Mesothelial cell of epicardium (in vitro differentiated cells): ENCODE measurements around the gene NR2F2. TPM values are rescaled to one million over a fixed set of nuclear protein-coding genes. Genes with fewer than 3 reads are reported as not detected.

ENCODE experiments used
- DNase-seq, 2 experiments: peaks; one replicate each; pipeline ENCODE4 v3.0.0; 2021; ENCODE audit warnings: low spot score in 2 of 2; ENCODE audit not compliant: unreplicated experiment in 2 of 2
- H3K27ac Mint-ChIP-seq: 2 replicates; pipeline ENCODE4 v1.8.0; 2021; ENCODE audit warnings: mixed read lengths
- H3K27me3 Mint-ChIP-seq: 2 replicates; pipeline ENCODE4 v1.8.0; 2021; ENCODE audit warnings: low read depth, mixed read lengths
- H3K36me3 Mint-ChIP-seq: 2 replicates; pipeline ENCODE4 v1.8.0; 2021; ENCODE audit warnings: mixed read lengths
- H3K4me1 Mint-ChIP-seq: 2 replicates; pipeline ENCODE4 v1.8.0; 2021; ENCODE audit warnings: mixed read lengths
- H3K4me3 Mint-ChIP-seq: 2 replicates; pipeline ENCODE4 v1.8.0; 2021; ENCODE audit warnings: mild to moderate bottlenecking, moderate library complexity, mixed read lengths
- H3K9me3 Mint-ChIP-seq: 2 replicates; pipeline ENCODE4 v1.8.0; 2021; ENCODE audit warnings: mixed read lengths
- CTCF ChIP-seq: fragments of 200-600 bp; sonication (generic); IDR thresholded peaks from one replicate; pipeline ENCODE4 v1.5.0; 2021; ENCODE audit warnings: antibody characterized with exemption; ENCODE audit not compliant: unreplicated experiment
- total RNA-seq: library from RNA; stranded (reverse); gene quantifications from 3 replicates; pipeline ENCODE4 v1.2.1, GENCODE V29; 2021

The NR2F2 gene
- total RNA-seq, 1 donor from 2014 or later: 128 TPM

- no peak for TF ChIP-seq CTCF
- Mint-ChIP-seq H3K27ac (no peak overlapping the region), H3K9me3 (no peaks in the 10 kb centered on the region), H3K27me3 (peaks cover 98% of the 10 kb centered on the region), H3K4me3 (no peak overlapping the region), H3K4me1 (peaks cover 49% of the 10 kb centered on the region), H3K36me3 (peaks cover 3% of the 10 kb centered on the region)
- DNase-seq: no peak
These were observed 31.7 kb downstream of the NR2F2 start for GRCh38 chr15:96362011-96362754.

GRCh38 chr15:96362755-96363651 is 32.5 kb downstream of the NR2F2 start:
- H3K36me3 Mint-ChIP-seq: peaks cover 3% of the 10 kb centered on the region
- no peak overlapping the region for H3K27ac Mint-ChIP-seq
- TF ChIP-seq CTCF: no peak
- H3K27me3 Mint-ChIP-seq: peaks cover 99% of the 10 kb centered on the region
- peaks cover 48% of the 10 kb centered on the region for H3K4me1 Mint-ChIP-seq
- DNase-seq: no peak
- H3K9me3 Mint-ChIP-seq: no peaks in the 10 kb centered on the region
- no peak overlapping the region for H3K4me3 Mint-ChIP-seq

GRCh38 chr15:96363707-96364106 is 33.2 kb downstream of the NR2F2 start:
- Mint-ChIP-seq H3K36me3 (peaks cover 3% of the 10 kb centered on the region), H3K9me3 (no peaks in the 10 kb centered on the region), H3K4me1 (peaks cover 51% of the 10 kb centered on the region), H3K4me3 (no peak overlapping the region), H3K27me3 (peaks cover 99% of the 10 kb centered on the region), H3K27ac (no peak overlapping the region)
- DNase-seq: no peak
- TF ChIP-seq CTCF: no peak

- Mint-ChIP-seq H3K27me3 (peaks cover 100% of the 10 kb centered on the region), H3K4me3 (peak overlapping the region; percentile 22), H3K4me1 (peaks cover 36% of the 10 kb centered on the region), H3K36me3 (peaks cover 7% of the 10 kb centered on the region), H3K9me3 (no peaks in the 10 kb centered on the region), H3K27ac (no peak overlapping the region)
- TF ChIP-seq CTCF: no peak
- DNase-seq: no peak
These were observed 35.5 kb downstream of the NR2F2 start for GRCh38 chr15:96365781-96366525.

GRCh38 chr15:96366526-96366877 is 36.0 kb downstream of the NR2F2 start:
- peaks cover 32% of the 10 kb centered on the region for H3K4me1 Mint-ChIP-seq
- no peak for DNase-seq
- no peaks in the 10 kb centered on the region for H3K9me3 Mint-ChIP-seq

More at GRCh38 chr15:96366526-96366877, 36.0 kb downstream of the NR2F2 start:
- Mint-ChIP-seq H3K4me3 (no peak overlapping the region), H3K36me3 (peaks cover 7% of the 10 kb centered on the region), H3K27ac (no peak overlapping the region), H3K27me3 (peaks cover 97% of the 10 kb centered on the region)
- no peak for TF ChIP-seq CTCF
